Measurements from ENCODE around the gene FAM89B. TPM values are rescaled to one million over a fixed set of nuclear protein-coding genes. Genes with fewer than 3 reads are reported as not detected.

Gene FAM89B
- total RNA-seq, 1 experiment from 2014 or later: 102 TPM

DNA sequence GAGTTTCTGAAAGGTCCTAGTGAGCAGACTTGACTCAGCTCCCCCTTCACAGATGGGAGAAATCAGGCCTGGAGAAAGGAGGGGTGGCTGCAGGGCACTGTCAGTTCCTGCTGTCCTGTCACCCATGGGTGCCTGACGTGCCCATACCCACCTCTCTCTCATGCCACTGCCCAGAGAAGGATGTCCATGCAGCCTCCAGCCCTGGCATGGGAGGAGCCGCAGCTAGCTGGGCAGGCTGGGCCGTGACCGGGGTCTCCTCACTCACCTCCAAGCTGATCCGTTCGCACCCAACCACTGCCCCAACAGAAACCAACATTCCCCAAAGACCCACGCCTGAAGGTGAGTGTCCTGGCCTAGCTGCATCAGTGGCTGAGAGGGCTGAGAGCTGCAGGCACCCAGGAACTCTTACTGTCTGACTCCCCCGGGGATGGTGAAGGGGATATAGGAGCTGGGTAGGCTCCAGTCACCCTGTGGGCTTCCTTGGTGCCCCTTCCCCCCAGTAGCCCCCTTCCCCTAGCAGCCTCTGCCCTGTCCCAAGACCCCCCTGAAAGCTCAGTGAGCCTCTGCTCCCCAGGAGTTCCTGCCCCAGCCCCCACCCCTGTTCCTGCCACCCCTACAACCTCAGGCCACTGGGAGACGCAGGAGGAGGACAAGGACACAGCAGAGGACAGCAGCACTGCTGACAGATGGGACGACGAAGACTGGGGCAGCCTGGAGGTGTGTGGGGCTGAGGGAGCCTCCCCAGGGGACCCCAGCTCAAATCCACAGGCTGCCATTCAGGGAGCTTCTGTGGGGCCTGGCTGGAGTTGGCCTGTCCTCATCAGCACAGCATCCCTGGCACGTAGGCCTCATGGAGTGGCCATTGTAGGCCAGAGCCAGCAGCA, 35.7 kb upstream of the FAM89B start:
- Histone ChIP-seq H3K4me1 (ENCODE audit: control insufficient read depth, insufficient read depth, low read length) (peaks cover 18% of the 10 kb centered on the region), H3K27me3 (ENCODE audit: control insufficient read depth, insufficient read depth, low read length) (no peaks in the 10 kb centered on the region), H3K9me3 (ENCODE audit: control insufficient read depth, insufficient read depth, low read depth, low read length) (no peaks in the 10 kb centered on the region), H3K36me3 (ENCODE audit: control insufficient read depth, insufficient read depth, low read length) (peaks cover 2% of the 10 kb centered on the region; the same call in 1 of the 2 replicates), H3K27ac (ENCODE audit: low read length) (peak overlapping the region; percentile 39; the same call in 1 of the 2 replicates), H3K4me3 (ENCODE audit: low read depth in 2 of 2, low read length in 2 of 2) (no peak overlapping the region)
- BruUV-seq (replicated peaks): no TSS peak
- DNase-seq (ENCODE audit: low read depth, low spot score) (no peak), ATAC-seq (no peak)
- intact Hi-C loops (cut with micrococcal nuclease; ENCODE audit: unreplicated experiment): no loop called here
- in situ Hi-C loops (cut with HindIII; ENCODE audit: low pct_unique_long_range_greater_than_20kb, low sequenced_read_pairs): no loop called here
- POLR2A ChIA-PET: interaction anchor here (0.6 kb wide), 1 partner anchor 28 kb away, joined by 3 read pairs; no protein-coding TSS in a partner anchor
- TF ChIP-seq SIN3A (IDR thresholded peaks at IDR 0.05; ENCODE audit: borderline replicate concordance, insufficient read depth, low read depth, low read length) (no peak), POLR2AphosphoS5 (IDR thresholded peaks at IDR 0.05; ENCODE audit: low read depth, low read length) (no peak), CTCF (IDR thresholded peaks at IDR 0.05) (no peak), TCF7L2 (IDR thresholded peaks at IDR 0.05; ENCODE audit: low read depth, low read length) (no peak)
- TF ChIP-seq, protein P1, sequence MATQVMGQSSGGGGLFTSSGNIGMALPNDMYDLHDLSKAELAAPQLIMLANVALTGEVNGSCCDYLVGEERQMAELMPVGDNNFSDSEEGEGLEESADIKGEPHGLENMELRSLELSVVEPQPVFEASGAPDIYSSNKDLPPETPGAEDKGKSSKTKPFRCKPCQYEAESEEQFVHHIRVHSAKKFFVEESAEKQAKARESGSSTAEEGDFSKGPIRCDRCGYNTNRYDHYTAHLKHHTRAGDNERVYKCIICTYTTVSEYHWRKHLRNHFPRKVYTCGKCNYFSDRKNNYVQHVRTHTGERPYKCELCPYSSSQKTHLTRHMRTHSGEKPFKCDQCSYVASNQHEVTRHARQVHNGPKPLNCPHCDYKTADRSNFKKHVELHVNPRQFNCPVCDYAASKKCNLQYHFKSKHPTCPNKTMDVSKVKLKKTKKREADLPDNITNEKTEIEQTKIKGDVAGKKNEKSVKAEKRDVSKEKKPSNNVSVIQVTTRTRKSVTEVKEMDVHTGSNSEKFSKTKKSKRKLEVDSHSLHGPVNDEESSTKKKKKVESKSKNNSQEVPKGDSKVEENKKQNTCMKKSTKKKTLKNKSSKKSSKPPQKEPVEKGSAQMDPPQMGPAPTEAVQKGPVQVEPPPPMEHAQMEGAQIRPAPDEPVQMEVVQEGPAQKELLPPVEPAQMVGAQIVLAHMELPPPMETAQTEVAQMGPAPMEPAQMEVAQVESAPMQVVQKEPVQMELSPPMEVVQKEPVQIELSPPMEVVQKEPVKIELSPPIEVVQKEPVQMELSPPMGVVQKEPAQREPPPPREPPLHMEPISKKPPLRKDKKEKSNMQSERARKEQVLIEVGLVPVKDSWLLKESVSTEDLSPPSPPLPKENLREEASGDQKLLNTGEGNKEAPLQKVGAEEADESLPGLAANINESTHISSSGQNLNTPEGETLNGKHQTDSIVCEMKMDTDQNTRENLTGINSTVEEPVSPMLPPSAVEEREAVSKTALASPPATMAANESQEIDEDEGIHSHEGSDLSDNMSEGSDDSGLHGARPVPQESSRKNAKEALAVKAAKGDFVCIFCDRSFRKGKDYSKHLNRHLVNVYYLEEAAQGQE (IDR thresholded peaks at IDR 0.05; ENCODE audit: insufficient read depth in 1 of 2, low read depth in 2 of 2, low read length in 1 of 2): no peak
- CTCF ChIA-PET: no interaction called here

DNA sequence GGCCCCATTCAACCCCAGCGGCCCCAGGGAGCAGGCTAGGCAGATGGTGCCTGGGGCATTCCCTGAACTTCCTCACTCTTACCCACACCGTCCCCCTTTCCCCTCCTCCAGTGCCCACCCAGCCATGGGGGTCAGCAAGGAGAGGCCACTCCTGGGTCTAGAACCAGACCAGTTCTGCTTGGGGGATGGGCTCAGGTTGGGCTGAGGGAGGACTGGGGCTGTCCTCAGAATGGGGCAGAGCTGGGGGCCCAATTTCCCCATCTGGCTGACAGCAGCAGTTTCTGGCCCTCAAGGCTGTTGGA, 35.1 kb upstream of the FAM89B start:
- in situ Hi-C loops (cut with HindIII; ENCODE audit: low pct_unique_long_range_greater_than_20kb, low sequenced_read_pairs) (no loop called here), intact Hi-C loops (cut with micrococcal nuclease; ENCODE audit: unreplicated experiment) (no loop called here)
- ATAC-seq: no peak
- Histone ChIP-seq H3K27me3 (ENCODE audit: control insufficient read depth, insufficient read depth, low read length) (no peaks in the 10 kb centered on the region), H3K4me1 (ENCODE audit: control insufficient read depth, insufficient read depth, low read length) (peaks cover 18% of the 10 kb centered on the region), H3K27ac (ENCODE audit: low read length) (peak overlapping the region; percentile 39; the same call in 1 of the 2 replicates), H3K9me3 (ENCODE audit: control insufficient read depth, insufficient read depth, low read depth, low read length) (no peaks in the 10 kb centered on the region), H3K36me3 (ENCODE audit: control insufficient read depth, insufficient read depth, low read length) (peaks cover 2% of the 10 kb centered on the region; the same call in 1 of the 2 replicates), H3K4me3 (ENCODE audit: low read depth in 2 of 2, low read length in 2 of 2) (no peak overlapping the region)
- TF ChIP-seq, protein P1 (IDR thresholded peaks at IDR 0.05; ENCODE audit: insufficient read depth in 1 of 2, low read depth in 2 of 2, low read length in 1 of 2): no peak
- TF ChIP-seq TCF7L2 (IDR thresholded peaks at IDR 0.05; ENCODE audit: low read depth, low read length) (no peak), POLR2AphosphoS5 (IDR thresholded peaks at IDR 0.05; ENCODE audit: low read depth, low read length) (no peak), SIN3A (IDR thresholded peaks at IDR 0.05; ENCODE audit: borderline replicate concordance, insufficient read depth, low read depth, low read length) (no peak), CTCF (IDR thresholded peaks at IDR 0.05) (no peak)
- DNase-seq (ENCODE audit: low read depth, low spot score): no peak
- CTCF ChIA-PET: interaction anchor here (0.7 kb wide), 1 partner anchor 10 kb away, joined by 10 read pairs; no protein-coding TSS in a partner anchor
- no TSS peak for BruUV-seq (replicated peaks)
- POLR2A ChIA-PET: interaction anchor here (0.6 kb wide), 1 partner anchor 29 kb away, joined by 3 read pairs; no protein-coding TSS in a partner anchor
